K562 (cell line): Measurements from ENCODE around the gene TMEM245. TPM values are rescaled to one million over a fixed set of nuclear protein-coding genes. Genes with fewer than 3 reads are reported as not detected.

ENCODE experiments used
- ASH1L ChIP-seq: fragments of 450-650 bp; IDR thresholded peaks from 2 replicates; pipeline ENCODE4 v1.6.1; 2018; ENCODE audit warnings: borderline replicate concordance, mild to moderate bottlenecking, low read depth; ENCODE audit not compliant: partially characterized antibody
- CHCHD3 ChIP-seq: fragments of 250-450 bp; sonication (Bioruptor Pico); IDR thresholded peaks from 2 replicates; pipeline ENCODE4 v2.1.2; 2022; ENCODE audit warnings: mild to moderate bottlenecking
- CHD1 ChIP-seq: fragments of 200-600 bp; sonication (generic); IDR thresholded peaks from one replicate; pipeline ENCODE4 v1.6.1; 2012; ENCODE audit warnings: mild to moderate bottlenecking, moderate library complexity, low read length, inconsistent platforms
- DLX4 ChIP-seq: fragments of 250-450 bp; sonication (Bioruptor Pico); IDR thresholded peaks from 2 replicates; pipeline ENCODE4 v1.6.1; 2021; ENCODE audit warnings: mild to moderate bottlenecking
- FOXJ2 ChIP-seq: fragments of 200-800 bp; sonication (Bioruptor generic); IDR thresholded peaks from 2 replicates; pipeline ENCODE4 v1.6.1; 2016; ENCODE audit warnings: missing genetic modification characterization, missing compliant biosample characterization
- FOXO4 ChIP-seq: fragments of 450-650 bp; formaldehyde crosslinking; IDR thresholded peaks from 2 replicates; pipeline ENCODE4 v1.4.0; 2020; ENCODE audit warnings: mild to moderate bottlenecking, moderate library complexity
- LCOR ChIP-seq: sonication (generic); formaldehyde crosslinking; IDR thresholded peaks from 2 replicates; pipeline ENCODE4 v1.8.0; 2022; ENCODE audit warnings: mild to moderate bottlenecking, missing genetic modification reagents
- LEF1 ChIP-seq: fragments of 450-650 bp; IDR thresholded peaks from 2 replicates; pipeline ENCODE4 v1.6.1; 2016; ENCODE audit warnings: mild to moderate bottlenecking
- NCOA6 ChIP-seq: fragments of 450-650 bp; IDR thresholded peaks from 2 replicates; pipeline ENCODE4 v1.6.1; 2017; ENCODE audit warnings: mild to moderate bottlenecking
- PBX2 ChIP-seq, 2 experiments: IDR thresholded peaks in 1 of 2; conservative IDR thresholded peaks in 1 of 2; 2 replicates each; pipeline ENCODE4 v1.6.1; 2016; ENCODE audit warnings: low read depth in 2 of 2, mild to moderate bottlenecking in 1 of 2, missing compliant biosample characterization in 1 of 2, missing genetic modification characterization in 1 of 2, moderate library complexity in 1 of 2
- POLR2AphosphoS5 ChIP-seq: IDR thresholded peaks from 2 replicates; pipeline ENCODE4 v1.6.1; 2011; ENCODE audit warnings: mild to moderate bottlenecking, low read depth, low read length, moderate library complexity; ENCODE audit not compliant: control insufficient read depth, insufficient read depth
- PYGO2 ChIP-seq: fragments of 450-650 bp; IDR thresholded peaks from 2 replicates; pipeline ENCODE4 v1.6.1; 2016; ENCODE audit warnings: mild to moderate bottlenecking, missing genetic modification characterization, moderate library complexity, missing compliant biosample characterization
- RBM22 ChIP-seq: fragments of 200-400 bp; formaldehyde crosslinking; IDR thresholded peaks from 2 replicates; pipeline ENCODE4 v1.6.1; 2018; ENCODE audit warnings: low read length, low read depth; ENCODE audit not compliant: poor library complexity, severe bottlenecking
- SMARCA5 ChIP-seq: fragments of 450-650 bp; IDR thresholded peaks from 2 replicates; pipeline ENCODE4 v1.6.1; 2016
- TRIM25 ChIP-seq: fragments of 450-650 bp; IDR thresholded peaks from 2 replicates; pipeline ENCODE4 v1.7.0; 2016; ENCODE audit warnings: borderline replicate concordance
- USF1 ChIP-seq: sonication (generic); formaldehyde crosslinking; IDR thresholded peaks from 2 replicates; pipeline ENCODE4 v1.9.0; 2022; ENCODE audit warnings: mild to moderate bottlenecking, missing genetic modification reagents
- VEZF1 ChIP-seq: fragments of 200-800 bp; sonication (Bioruptor generic); IDR thresholded peaks from 2 replicates; pipeline ENCODE4 v1.6.1; 2017; ENCODE audit warnings: missing genetic modification characterization, missing compliant biosample characterization
- ZNF134 ChIP-seq: fragments of 250-450 bp; sonication (Bioruptor Pico); conservative IDR thresholded peaks from 2 replicates; pipeline ENCODE4 v1.4.0; 2020
- ZNF232 ChIP-seq: sonication (generic); formaldehyde crosslinking; IDR thresholded peaks from 2 replicates; pipeline ENCODE4 v1.8.0; 2022; ENCODE audit warnings: mild to moderate bottlenecking, missing genetic modification reagents
- ZNF561 ChIP-seq: fragments of 450-650 bp; formaldehyde crosslinking; conservative IDR thresholded peaks from 2 replicates; pipeline ENCODE4 v1.4.0; 2020; ENCODE audit warnings: mild to moderate bottlenecking, moderate library complexity
- ZNF583 ChIP-seq: fragments of 250-450 bp; sonication (Bioruptor Pico); IDR thresholded peaks from 2 replicates; pipeline ENCODE4 v1.4.0; 2020
- polyA plus RNA-seq, 8 experiments: library from polyadenylated mRNA; depleted of rRNA in 4 of 8; stranded (reverse) in 5 of 8; unstranded in 3 of 8; fragments of >200 nt; fragmentation: Nextera tagmentation in 2 of 8; fragmentation: Illumina TruSeq in 1 of 8; extraction: Ambion mirVana in 2 of 8; extraction: Trizol in 1 of 8; gene quantifications; 2 replicates each; pipeline versions ENCODE4 v1.2.1 to v1.2.3, GENCODE V29; 2011 to 2014; ENCODE audit warnings: inconsistent platforms in 1 of 8, missing spikeins in 1 of 8
- total RNA-seq, 7 experiments: library from RNA; depleted of rRNA in 6 of 7; stranded (reverse); fragments of >200 nt in 6 of 7; fragmentation: Illumina TruSeq in 2 of 7; extraction: Trizol in 2 of 7; gene quantifications; 2 replicates each; pipeline versions ENCODE4 v1.2.1 to v1.2.3, GENCODE V29; 2011 to 2021; ENCODE audit warnings: low replicate concordance in 1 of 7

Gene TMEM245
- total and polyA plus RNA-seq, 9 of the 15 experiments (the other 6 are each of a cell fraction or from before 2014, with no cell fraction given): 8.5 to 43.2 (median 24.3) TPM

GRCh38 chr9:109134167-109134578, 14.4 kb upstream of the TMEM245 start (continued):
- TF ChIP-seq VEZF1 (CRISPR knock-in tag) (peak; percentile 24), NCOA6 (no peak), TRIM25 (no peak), ZNF134 (CRISPR knock-in tag) (no peak), ZNF583 (CRISPR knock-in tag) (no peak), POLR2AphosphoS5 (peak; percentile 82; the same call in 1 of the 2 replicates), ZNF232 (CRISPR knock-in tag) (no peak), ASH1L (peak; percentile 15), ZNF561 (CRISPR knock-in tag) (no peak), CHD1 (no peak), LEF1 (peak; percentile 92), RBM22 (no peak), FOXO4 (CRISPR knock-in tag) (no peak), LCOR (CRISPR knock-in tag) (0 out of 2 replicates have a peak, but pooled peaks have one; percentile 46), DLX4 (CRISPR knock-in tag) (no peak), PYGO2 (tag) (no peak), SMARCA5 (no peak; the same call in 1 of the 2 replicates), USF1 (CRISPR knock-in tag) (no peak), FOXJ2 (tag) (no peak), PBX2 (CRISPR knock-in tag; IDR thresholded peaks at IDR 0.05; ENCODE audit: low read depth) (no peak), PBX2 (tag; conservative IDR thresholded peaks at IDR 0.05; ENCODE audit: low read depth) (peak; percentile 72), CHCHD3 (CRISPR knock-in tag) (no peak)
